ENCODE measurements around the gene EEIG2.

Gene EEIG2

GRCh38 chr1:108551137-108551862 lies 8.6 kb upstream of the EEIG2 start:
- no peak for DNase-seq

GRCh38 chr1:108553905-108554304 lies 6.0 kb upstream of the EEIG2 start:
- no peak for DNase-seq

- DNase-seq: no peak
Measured at GRCh38 chr1:108554682-108555427, 5.0 kb upstream of the EEIG2 start.

GRCh38 chr1:108556066-108556465 lies 3.8 kb upstream of the EEIG2 start:
- DNase-seq: no peak

GRCh38 chr1:108556499-108556898 lies 3.4 kb upstream of the EEIG2 start:
- no peak for DNase-seq

- DNase-seq: no peak
Measured at GRCh38 chr1:108557296-108557695, 2.6 kb upstream of the EEIG2 start.

- no peak for DNase-seq
Measured at GRCh38 chr1:108560189-108560873, 431 bp downstream of the EEIG2 start.

- no peak for DNase-seq
Measured at GRCh38 chr1:108560874-108561459, 1.1 kb downstream of the EEIG2 start.

GRCh38 chr1:108561689-108562326 lies 1.9 kb downstream of the EEIG2 start:
- DNase-seq: peak; percentile 50

- no peak for DNase-seq
Measured at GRCh38 chr1:108563808-108564207, 3.9 kb downstream of the EEIG2 start.

GRCh38 chr1:108565081-108565480 lies 5.2 kb downstream of the EEIG2 start:
- DNase-seq: no peak

GRCh38 chr1:108565512-108565911 lies 5.6 kb downstream of the EEIG2 start:
- no peak for DNase-seq

GRCh38 chr1:108568589-108568988 lies 8.7 kb downstream of the EEIG2 start:
- DNase-seq: no peak

- DNase-seq: no peak
Measured at GRCh38 chr1:108569097-108569728, 9.3 kb downstream of the EEIG2 start.

GRCh38 chr1:108570128-108570527 lies 10.2 kb downstream of the EEIG2 start:
- DNase-seq: no peak

- no peak for DNase-seq
Measured at GRCh38 chr1:108570998-108571401, 11.1 kb downstream of the EEIG2 start.

GRCh38 chr1:108572182-108572581 lies 12.3 kb downstream of the EEIG2 start:
- DNase-seq: no peak

GRCh38 chr1:108573183-108573582 lies 13.3 kb downstream of the EEIG2 start:
- no peak for DNase-seq

- no peak for DNase-seq
Measured at GRCh38 chr1:108574008-108574407, 14.1 kb downstream of the EEIG2 start.

GRCh38 chr1:108575375-108575774 lies 15.5 kb downstream of the EEIG2 start:
- DNase-seq: no peak

- DNase-seq: no peak
Measured at GRCh38 chr1:108583757-108584427, 24.0 kb downstream of the EEIG2 start.

- DNase-seq: no peak
Measured at GRCh38 chr1:108584428-108584856, 24.5 kb downstream of the EEIG2 start.

All from activated gamma-delta T cell (primary cell).